ENCODE results near the gene MAFG. TPM values are rescaled to one million over a fixed set of nuclear protein-coding genes. Genes with fewer than 3 reads are reported as not detected.

The MAFG gene
- total RNA-seq, 1 experiment from 2014 or later = 49.7 TPM

GRCh38 chr17:81933178-81933699 is 5.7 kb upstream of the MAFG start:
- TF ChIP-seq EZH2 (IDR thresholded peaks at IDR 0.05; ENCODE audit: borderline replicate concordance, low read depth, low read length, poor library complexity, severe bottlenecking) (no peak), CTCF (conservative IDR thresholded peaks at IDR 0.05; ENCODE audit: low read depth, low read length) (no peak)
- CTCF ChIA-PET = no interaction called here
- Histone ChIP-seq H3K9me3 (ENCODE audit: low read depth, low read length, poor library complexity, severe bottlenecking) (no peaks in the 10 kb centered on the region), H3K36me3 (ENCODE audit: insufficient read depth, low read length, poor library complexity, severe bottlenecking) (peaks cover 11% of the 10 kb centered on the region), H3K27ac (ENCODE audit: low read depth, low read length, poor library complexity, severe bottlenecking) (no peak overlapping the region), H3K27me3 (replicated peaks; ENCODE audit: insufficient read depth, low read depth, low read length, poor library complexity) (no peaks in the 10 kb centered on the region), H3K4me1 (ENCODE audit: insufficient read depth, low read length, poor library complexity, severe bottlenecking) (peaks cover 15% of the 10 kb centered on the region), H3K4me3 (ENCODE audit: low read depth, low read length, poor library complexity, severe bottlenecking) (no peak overlapping the region)
- POLR2A ChIA-PET (ENCODE audit: low non-redundant PET) = no interaction called here
- BruUV-seq (replicated peaks) = no TSS peak
- no peak for DNase-seq (ENCODE audit: low spot score)
- intact Hi-C loops (cut with micrococcal nuclease; ENCODE audit: unreplicated experiment) = no loop called here

GRCh38 chr17:81932333-81932983 is 4.9 kb upstream of the MAFG start:
- ChIA-PET POLR2A (ENCODE audit: low non-redundant PET) (no interaction called here), CTCF (no interaction called here)
- TF ChIP-seq EZH2 (IDR thresholded peaks at IDR 0.05; ENCODE audit: borderline replicate concordance, low read depth, low read length, poor library complexity, severe bottlenecking) (no peak), CTCF (conservative IDR thresholded peaks at IDR 0.05; ENCODE audit: low read depth, low read length) (no peak)
- no peak overlapping the region for H3K4me3 ChIP-seq (ENCODE audit: low read depth, low read length, poor library complexity, severe bottlenecking)
- H3K27me3 ChIP-seq (replicated peaks; ENCODE audit: insufficient read depth, low read depth, low read length, poor library complexity) = no peaks in the 10 kb centered on the region
- intact Hi-C loops (cut with micrococcal nuclease; ENCODE audit: unreplicated experiment) = no loop called here
- H3K36me3 ChIP-seq (ENCODE audit: insufficient read depth, low read length, poor library complexity, severe bottlenecking) = peaks cover 11% of the 10 kb centered on the region
- H3K27ac ChIP-seq (ENCODE audit: low read depth, low read length, poor library complexity, severe bottlenecking) = no peak overlapping the region
- DNase-seq (ENCODE audit: low spot score) = no peak
- H3K9me3 ChIP-seq (ENCODE audit: low read depth, low read length, poor library complexity, severe bottlenecking) = no peaks in the 10 kb centered on the region
- H3K4me1 ChIP-seq (ENCODE audit: insufficient read depth, low read length, poor library complexity, severe bottlenecking) = peaks cover 13% of the 10 kb centered on the region
- TSS peak; percentile 15 for BruUV-seq (replicated peaks)

GRCh38 chr17:81931557-81932332 is 4.2 kb upstream of the MAFG start:
- Histone ChIP-seq H3K27me3 (replicated peaks; ENCODE audit: insufficient read depth, low read depth, low read length, poor library complexity) (no peaks in the 10 kb centered on the region), H3K9me3 (ENCODE audit: low read depth, low read length, poor library complexity, severe bottlenecking) (no peaks in the 10 kb centered on the region), H3K36me3 (ENCODE audit: insufficient read depth, low read length, poor library complexity, severe bottlenecking) (peaks cover 11% of the 10 kb centered on the region), H3K4me3 (ENCODE audit: low read depth, low read length, poor library complexity, severe bottlenecking) (no peak overlapping the region), H3K4me1 (ENCODE audit: insufficient read depth, low read length, poor library complexity, severe bottlenecking) (peaks cover 11% of the 10 kb centered on the region), H3K27ac (ENCODE audit: low read depth, low read length, poor library complexity, severe bottlenecking) (no peak overlapping the region)
- no TSS peak for BruUV-seq (replicated peaks)
- TF ChIP-seq CTCF (conservative IDR thresholded peaks at IDR 0.05; ENCODE audit: low read depth, low read length) (no peak), EZH2 (IDR thresholded peaks at IDR 0.05; ENCODE audit: borderline replicate concordance, low read depth, low read length, poor library complexity, severe bottlenecking) (no peak)
- intact Hi-C loops (cut with micrococcal nuclease; ENCODE audit: unreplicated experiment) = no loop called here
- POLR2A ChIA-PET (ENCODE audit: low non-redundant PET) = no interaction called here
- CTCF ChIA-PET = no interaction called here
- DNase-seq (ENCODE audit: low spot score) = peak; percentile 37
